Upper lobe of left lung (tissue), 6 donors: ENCODE measurements around the gene TYROBP. TPM values are rescaled to one million over a fixed set of nuclear protein-coding genes. Genes with fewer than 3 reads are reported as not detected.

Experiments used
- ATAC-seq, 2 donors: fragments of 200-7000 bp; cut with Tn5 transposase; one replicate each; pipeline ENCODE4 v1.9.1; 2022; ENCODE audit warnings: mild to moderate bottlenecking in 2 of 2, moderate library complexity in 2 of 2; ENCODE audit not compliant: low FRiP score in 2 of 2
- DNase-seq, 2 donors: peaks; one replicate each; pipeline ENCODE4 v3.0.0-alpha.2; 2019 to 2020
- H3K27ac ChIP-seq, 4 donors: fragments of 200-600 bp; sonication (generic); one replicate each; pipeline ENCODE4 v1.5.1; 2016 to 2019
- H3K27me3 ChIP-seq, 4 donors: fragments of 200-600 bp; sonication (generic); one replicate each; pipeline ENCODE4 v1.5.1; 2017 to 2019
- H3K36me3 ChIP-seq, 4 donors: fragments of 200-600 bp; sonication (generic); one replicate each; pipeline ENCODE4 v1.5.1; 2016 to 2019
- H3K4me1 ChIP-seq, 4 donors: fragments of 200-600 bp; sonication (generic); one replicate each; pipeline ENCODE4 v1.5.1; 2018 to 2019
- H3K4me3 ChIP-seq, 4 donors: fragments of 200-600 bp; sonication (generic); one replicate each; pipeline ENCODE4 v1.5.1; 2017 to 2019; ENCODE audit warnings: mild to moderate bottlenecking in 2 of 4, moderate library complexity in 1 of 4
- H3K9me3 ChIP-seq, 4 donors: fragments of 200-600 bp; sonication (generic); one replicate each; pipeline ENCODE4 v1.5.1; 2018 to 2019
- CTCF ChIP-seq, 6 experiments: fragments of 450-650 bp in 4 of 6; fragments of 200-600 bp in 2 of 6; sonication (generic) in 2 of 6; IDR thresholded peaks; one replicate each; pipeline ENCODE4 v1.5.1; 2016 to 2019; ENCODE audit warnings: antibody characterized with exemption in 6 of 6
- EP300 ChIP-seq, 4 donors: sonication (generic); formaldehyde crosslinking; IDR thresholded peaks; one replicate each; pipeline ENCODE4 v1.5.1; 2017; ENCODE audit warnings: antibody characterized with exemption in 4 of 4, control low read depth in 2 of 4
- POLR2A ChIP-seq, 4 donors: fragments of 450-650 bp; IDR thresholded peaks; one replicate each; pipeline ENCODE4 v1.5.1; 2016 to 2017; ENCODE audit warnings: antibody characterized with exemption in 4 of 4, mild to moderate bottlenecking in 2 of 4
- POLR2AphosphoS5 ChIP-seq, 2 donors: sonication (generic); formaldehyde crosslinking; IDR thresholded peaks; one replicate each; pipeline ENCODE4 v1.5.1; 2017; ENCODE audit warnings: antibody characterized with exemption in 2 of 2
- WGBS, 2 donors: methylation state at CpG; one replicate each; pipeline ENCODE4 v1.1.5; 2017 to 2018; 5-methylcytosine and 5-hydroxymethylcytosine counted together
- total RNA-seq, 6 donors: library from RNA; depleted of rRNA in 4 of 6; stranded (reverse); fragments of >200 nt in 4 of 6; gene quantifications; one replicate each; pipeline versions ENCODE4 v1.1.0 to v1.2.1, GENCODE V29; 2016 to 2021
- donor health status: DM: no; HTN: no; CAD: no; lungs with moderate emphysema.
- donor health status: DM: no; HTN: yes; CAD: no; lungs with severe emphysema.

TYROBP gene
- total RNA-seq, 6 donors from 2014 or later, result 131 to 532 (median 345) TPM

GRCh38 chr19:35901854-35902661, 6.0 kb downstream of the TYROBP start, which contains the start of gene HCST:
Gene HCST, plus strand, starts transcription at chr19:35902529. Its CDS starts 65 bp downstream, at chr19:35902594.
- ATAC-seq, result no peak
- no peak for DNase-seq
- 22 to 23% methylated on average over 6 of the region's 6 CpGs for WGBS, 2 donors
- Histone ChIP-seq H3K36me3 (peaks cover 0 to 6% (median 2%) of the 10 kb centered on the region in 4 donors), H3K27ac (peak within 1 kb of the TSS; percentile 81 to 93 (median 92)), H3K4me1 (peaks cover 26 to 56% (median 41%) of the 10 kb centered on the region in 4 donors), H3K4me3 (peak within 1 kb of the TSS in 3 of 4 donors; percentile 21 to 62 (median 33)), H3K27me3 (no peaks in the 10 kb centered on the region), H3K9me3 (no peaks in the 10 kb centered on the region)
- TF ChIP-seq CTCF (IDR thresholded peaks at IDR 0.05) (no peak), POLR2A (IDR thresholded peaks at IDR 0.05) (no peak), EP300 (IDR thresholded peaks at IDR 0.05) (no peak), POLR2AphosphoS5 (IDR thresholded peaks at IDR 0.05) (no peak)

- peak overlapping the region; percentile 81 to 93 (median 92) for H3K27ac ChIP-seq
- TF ChIP-seq EP300 (IDR thresholded peaks at IDR 0.05) (no peak), CTCF (IDR thresholded peaks at IDR 0.05) (no peak), POLR2A (IDR thresholded peaks at IDR 0.05) (no peak)
- H3K36me3 ChIP-seq, result peaks cover 3 to 15% (median 10%) of the 10 kb centered on the region in 4 donors
- ATAC-seq (no peak), DNase-seq (no peak)
- H3K4me1 ChIP-seq, result peaks cover 26 to 58% (median 36%) of the 10 kb centered on the region in 4 donors
- H3K4me3 ChIP-seq, result peak overlapping the region in 3 of 4 donors; percentile 60 to 71 (median 62)
- WGBS, 2 donors, result 60 to 76% methylated on average over 2 of the region's 2 CpGs
- no peaks in the 10 kb centered on the region for H3K9me3 ChIP-seq
- H3K27me3 ChIP-seq, result no peaks in the 10 kb centered on the region
Measured at GRCh38 chr19:35901055-35901644, 6.9 kb downstream of the TYROBP start.

GRCh38 chr19:35899547-35900214, 8.4 kb downstream of the TYROBP start:
- peaks cover 26 to 60% (median 36%) of the 10 kb centered on the region in 4 donors for H3K4me1 ChIP-seq
- peak overlapping the region; percentile 60 to 71 (median 66) for H3K4me3 ChIP-seq
- peak overlapping the region; percentile 81 to 93 (median 92) for H3K27ac ChIP-seq
- TF ChIP-seq CTCF (IDR thresholded peaks at IDR 0.05) (no peak), EP300 (IDR thresholded peaks at IDR 0.05) (peak in 1 of 4 donors; percentile 72), POLR2AphosphoS5 (IDR thresholded peaks at IDR 0.05) (peak; percentile 50 to 89), POLR2A (IDR thresholded peaks at IDR 0.05) (peak in 1 of 4 donors; percentile 31)
- no peaks in the 10 kb centered on the region for H3K9me3 ChIP-seq
- peak; percentile 88 to 91 for ATAC-seq
- 2 to 3% methylated on average over 5 to 20 of the region's 43 CpGs for WGBS, 2 donors
- peak; percentile 91 to 98 for DNase-seq
- H3K36me3 ChIP-seq, result peaks cover 6 to 30% (median 22%) of the 10 kb centered on the region in 4 donors
- no peaks in the 10 kb centered on the region for H3K27me3 ChIP-seq

DNA sequence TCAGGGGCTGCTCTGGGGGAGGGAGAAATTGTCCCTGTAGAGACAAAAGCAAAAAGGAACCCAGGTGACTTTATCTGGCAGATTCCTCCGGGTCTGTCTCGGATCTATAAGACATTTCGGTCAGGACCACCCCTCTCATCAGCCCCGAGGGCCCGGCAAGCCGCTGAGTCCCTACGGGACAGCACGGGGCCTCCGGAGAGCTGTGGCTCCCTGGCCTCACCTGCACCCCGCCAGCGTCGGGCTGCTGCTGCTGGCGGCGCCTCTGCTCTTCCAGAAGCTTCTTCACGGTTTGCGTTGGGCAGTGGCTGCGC, 9.6 kb downstream of the TYROBP start:
- H3K27ac ChIP-seq, result peak overlapping the region; percentile 81 to 93 (median 92)
- H3K36me3 ChIP-seq, result peaks cover 6 to 42% (median 31%) of the 10 kb centered on the region in 4 donors
- peak overlapping the region; percentile 60 to 71 (median 66) for H3K4me3 ChIP-seq
- WGBS, 2 donors, result 17 to 33% methylated on average over 6 to 7 of the region's 17 CpGs
- DNase-seq, result no peak
- H3K27me3 ChIP-seq, result no peaks in the 10 kb centered on the region
- no peaks in the 10 kb centered on the region for H3K9me3 ChIP-seq
- no peak for ATAC-seq
- H3K4me1 ChIP-seq, result peaks cover 21 to 50% (median 28%) of the 10 kb centered on the region in 4 donors
- TF ChIP-seq CTCF (IDR thresholded peaks at IDR 0.05) (no peak), EP300 (IDR thresholded peaks at IDR 0.05) (no peak), POLR2AphosphoS5 (IDR thresholded peaks at IDR 0.05) (no peak), POLR2A (IDR thresholded peaks at IDR 0.05) (no peak)
